AG08396 (cell line): ENCODE data around the gene TTI1.
A peak's percentile ranks its signal among the peaks of the same experiment; 100 is the strongest.

Experiments
- DNase-seq: peaks from one replicate; pipeline ENCODE4 v3.0.0; 2012; ENCODE audit warnings: low spot score, mixed read lengths

The TTI1 gene

DNA sequence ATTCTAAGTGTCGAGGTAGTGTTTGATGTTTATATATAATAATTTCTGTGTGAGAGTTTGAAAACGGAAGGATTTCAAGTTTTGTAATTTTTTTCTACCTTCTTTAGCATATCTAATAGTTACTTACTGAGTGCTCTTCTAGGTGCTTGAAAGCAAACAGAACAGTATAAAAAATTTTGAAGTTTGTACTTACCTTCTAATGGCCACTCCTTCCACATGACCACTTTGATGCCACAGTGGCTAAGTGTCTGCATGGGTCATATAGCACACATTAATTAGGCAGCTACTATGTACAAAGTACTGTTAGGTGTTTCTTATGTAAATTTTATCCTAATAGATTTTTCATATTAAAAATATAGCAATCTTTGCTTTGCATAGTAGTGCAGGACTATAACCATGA is 21.4 kb upstream of the TTI1 start:
- no peak for DNase-seq

DNA sequence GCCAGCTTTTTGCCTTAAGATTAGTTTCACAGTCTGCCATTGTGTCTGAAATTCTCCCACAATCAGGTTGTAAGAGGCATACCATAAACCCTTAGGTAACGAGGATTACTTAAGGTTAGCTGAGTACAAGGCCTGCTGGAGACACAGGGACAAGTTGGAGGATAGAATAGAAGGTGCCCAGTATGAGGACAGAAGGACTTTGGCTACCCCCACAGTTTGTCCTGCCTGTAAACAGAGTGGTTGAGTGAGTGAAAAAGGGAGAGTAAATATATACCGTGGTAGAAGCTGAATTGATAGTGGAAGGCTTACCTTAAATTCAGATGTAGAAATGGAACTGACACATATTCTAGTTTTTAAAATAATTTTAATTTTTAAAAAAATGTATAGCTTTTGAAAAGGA is 19.6 kb upstream of the TTI1 start:
- no peak for DNase-seq

DNA sequence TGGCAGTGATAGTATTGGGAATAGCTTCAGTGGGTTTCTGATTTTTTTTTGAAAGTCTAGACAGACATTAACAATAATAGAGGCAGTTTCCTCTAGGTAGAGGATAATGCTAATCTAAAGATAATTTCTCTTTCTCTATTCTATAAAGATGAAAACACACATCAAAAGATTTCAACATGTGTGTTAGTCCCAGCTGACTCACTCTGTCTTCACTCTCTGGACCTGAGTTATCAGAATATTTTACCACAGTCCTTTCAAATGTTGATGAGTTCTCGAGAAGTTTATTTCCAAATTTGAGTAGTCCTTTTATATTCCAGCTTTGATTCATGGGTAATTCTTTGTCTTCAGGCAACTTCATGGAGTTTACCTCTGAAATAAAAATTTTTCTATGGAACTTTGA is 17.4 kb upstream of the TTI1 start:
- no peak for DNase-seq

GRCh38 chr20:38049800-38050199 is 16.5 kb upstream of the TTI1 start:
- DNase-seq: peak; percentile 46

- no peak for DNase-seq
Measured at GRCh38 chr20:38046572-38046971, 13.3 kb upstream of the TTI1 start.

DNA sequence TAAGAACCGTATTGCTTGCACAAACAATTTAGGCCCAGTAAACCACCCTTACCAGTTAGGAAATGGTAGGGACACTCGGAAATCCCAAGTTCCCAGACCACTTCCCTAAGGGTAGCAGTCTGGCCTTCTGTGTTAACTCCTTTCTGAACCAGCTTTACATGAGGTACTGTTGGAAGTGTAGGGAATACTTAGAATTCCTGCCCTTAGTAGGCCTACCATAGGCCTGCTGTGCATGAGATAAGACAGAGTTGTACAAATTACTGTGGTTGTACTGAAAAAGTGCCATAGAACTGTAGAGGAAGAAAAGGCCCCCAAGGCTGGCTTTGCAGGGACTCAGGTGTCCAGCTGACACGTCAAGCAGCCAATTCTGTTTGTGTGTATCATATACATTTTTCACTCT is 11.4 kb upstream of the TTI1 start:
- no peak for DNase-seq

GRCh38 chr20:38043512-38044300 is 10.4 kb upstream of the TTI1 start:
- DNase-seq: peak; percentile 39

- no peak for DNase-seq
Measured at GRCh38 chr20:38040276-38040675, 7.0 kb upstream of the TTI1 start.

DNA sequence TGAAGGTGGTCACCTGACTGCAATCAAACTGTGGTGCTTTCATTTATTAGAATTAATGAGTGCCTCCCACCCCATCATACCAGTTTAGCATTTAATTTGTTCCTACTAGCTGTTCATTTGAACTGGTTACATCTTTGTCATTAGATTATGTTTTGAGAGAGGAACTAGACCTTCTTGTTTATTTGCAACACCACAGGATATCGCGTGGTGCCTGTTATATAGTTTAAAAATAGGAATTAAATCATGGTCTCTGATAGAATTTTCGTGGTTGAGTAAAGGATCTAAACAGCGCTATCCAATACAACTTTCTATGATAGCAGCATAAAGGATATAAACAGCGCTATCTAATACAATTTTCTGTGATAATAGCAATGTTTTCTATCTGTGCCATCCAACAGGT is 3.1 kb upstream of the TTI1 start:
- no peak for DNase-seq

DNA sequence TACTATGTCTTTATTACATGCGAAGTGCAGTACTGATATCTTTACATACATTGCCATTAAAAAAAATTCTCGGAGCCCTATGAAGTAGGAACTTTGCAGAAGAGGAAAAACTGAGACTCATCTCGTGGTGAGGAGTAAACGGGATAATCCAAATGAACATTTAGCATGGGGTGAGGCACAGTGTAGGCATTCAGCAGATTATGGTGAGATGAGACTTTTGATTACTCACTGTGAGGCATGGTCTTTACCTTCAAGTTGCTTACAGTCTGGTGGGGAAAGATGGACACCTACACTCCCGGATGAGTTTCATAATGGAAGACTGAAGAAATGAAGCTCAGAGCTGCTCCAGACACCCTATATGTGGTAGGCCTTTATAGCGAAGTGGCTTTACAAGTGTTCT is 1.7 kb upstream of the TTI1 start:
- DNase-seq: no peak

GRCh38 chr20:38034108-38034649 is 923 bp upstream of the TTI1 start:
- DNase-seq: peak; percentile 20

DNA sequence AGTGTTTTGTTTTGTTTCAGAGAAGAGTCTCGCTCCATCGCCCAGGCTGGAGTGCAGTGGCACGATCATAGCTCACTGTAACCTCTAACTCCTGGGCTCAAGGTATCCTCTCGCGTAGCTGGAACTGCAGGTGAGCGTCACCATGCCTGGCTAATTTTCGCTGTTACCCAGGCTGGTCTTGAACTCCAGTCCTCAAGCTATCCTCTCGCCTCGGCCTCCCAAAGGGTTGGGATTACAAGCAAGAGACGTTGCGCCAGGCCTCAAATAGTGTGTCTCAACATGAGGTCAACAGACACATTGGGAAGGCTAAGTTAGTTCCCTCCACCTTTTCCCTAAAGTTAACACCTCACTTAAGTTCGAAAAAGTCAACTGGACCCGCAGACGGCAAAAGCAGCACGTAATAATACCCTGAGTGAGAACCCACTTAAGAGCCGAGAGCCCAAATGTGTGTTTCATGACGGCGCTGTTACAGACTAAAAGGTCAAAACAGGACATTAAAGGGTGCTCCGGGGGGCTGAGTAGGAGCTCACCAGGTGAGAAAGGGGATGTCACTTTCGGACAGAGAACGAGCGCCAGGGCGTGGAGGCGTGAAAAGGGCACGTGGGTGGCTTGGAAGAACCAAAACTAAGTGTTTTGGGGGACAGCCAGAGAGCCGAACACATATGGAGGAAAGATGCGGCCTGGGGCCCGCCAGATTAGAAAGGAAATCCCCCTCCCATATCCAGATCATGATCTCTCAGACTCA is 499 bp downstream of the TTI1 start:
- DNase-seq: no peak

GRCh38 chr20:38031957-38032356 is 1.3 kb downstream of the TTI1 start:
- no peak for DNase-seq

DNA sequence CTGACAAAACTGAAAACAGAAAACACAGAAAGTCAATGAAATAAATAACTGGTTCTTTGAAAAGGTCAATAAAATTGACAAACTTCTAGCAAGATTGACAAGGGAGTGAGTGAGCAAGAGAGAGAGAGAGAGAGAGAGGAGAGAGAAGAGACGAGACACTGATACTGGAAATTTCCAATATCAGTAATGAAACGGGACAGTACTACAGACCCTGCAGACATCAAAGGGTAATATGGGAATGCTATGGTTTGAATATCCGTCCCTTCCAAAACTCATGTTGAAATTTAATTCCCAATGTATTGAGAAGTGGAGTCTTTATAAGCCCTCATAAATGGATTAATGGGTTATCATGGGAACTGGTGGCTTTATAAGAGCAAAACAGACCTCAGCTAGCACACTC is 3.8 kb downstream of the TTI1 start:
- DNase-seq: no peak

DNA sequence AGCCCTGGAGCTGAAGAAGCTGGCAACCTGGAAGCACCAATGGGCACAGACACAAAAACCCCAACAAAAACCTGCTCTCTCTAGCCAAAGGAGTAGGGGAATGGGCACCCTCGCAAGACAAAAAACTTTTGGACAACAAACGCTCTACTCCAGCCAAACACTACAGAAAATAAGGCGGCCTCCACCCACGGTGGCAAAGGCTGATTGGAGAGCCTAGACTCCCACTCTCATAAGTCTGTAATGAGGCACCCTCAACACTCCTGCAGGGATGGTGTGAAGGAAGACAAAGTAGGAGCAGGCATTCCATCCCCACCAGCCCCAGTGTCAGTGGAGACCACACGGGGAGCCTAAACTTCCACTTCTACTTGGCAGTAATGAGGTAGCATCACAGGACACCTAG is 8.8 kb downstream of the TTI1 start:
- DNase-seq: no peak

GRCh38 chr20:38023181-38024001 is 9.9 kb downstream of the TTI1 start:
- DNase-seq: peak; percentile 43

DNA sequence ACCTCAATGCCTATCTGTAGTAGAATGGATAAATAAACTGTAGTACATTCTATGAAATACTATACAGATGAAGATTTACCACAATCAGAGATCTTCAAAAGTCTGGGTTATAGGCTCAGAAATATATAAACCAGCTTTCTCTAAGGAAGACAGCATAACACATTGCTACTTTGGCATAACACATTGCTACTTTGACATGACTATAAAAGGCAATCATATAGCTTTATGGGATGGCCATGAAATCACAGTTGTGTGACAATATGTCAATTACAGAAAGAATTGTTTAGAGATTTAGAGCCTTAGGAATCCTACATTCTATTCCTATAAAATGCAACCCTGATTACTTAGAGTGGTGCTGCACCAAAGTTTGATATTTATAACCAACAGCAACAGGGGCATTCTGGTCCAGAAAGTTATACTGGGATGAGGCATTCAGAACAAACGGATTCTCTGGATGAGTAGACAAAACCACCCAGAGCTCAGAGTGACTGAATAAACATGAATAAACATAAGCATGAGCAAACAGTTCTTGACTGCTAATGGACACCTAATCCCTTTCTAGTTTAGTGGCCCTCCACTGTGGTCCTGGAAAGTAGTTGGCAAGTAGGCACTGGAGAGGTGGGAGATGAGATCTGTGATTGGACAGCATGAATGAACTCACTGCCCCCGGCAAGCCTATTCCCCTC is 12.0 kb downstream of the TTI1 start:
- DNase-seq: no peak

- DNase-seq: no peak
Measured at GRCh38 chr20:38018385-38018784, 14.9 kb downstream of the TTI1 start.

DNA sequence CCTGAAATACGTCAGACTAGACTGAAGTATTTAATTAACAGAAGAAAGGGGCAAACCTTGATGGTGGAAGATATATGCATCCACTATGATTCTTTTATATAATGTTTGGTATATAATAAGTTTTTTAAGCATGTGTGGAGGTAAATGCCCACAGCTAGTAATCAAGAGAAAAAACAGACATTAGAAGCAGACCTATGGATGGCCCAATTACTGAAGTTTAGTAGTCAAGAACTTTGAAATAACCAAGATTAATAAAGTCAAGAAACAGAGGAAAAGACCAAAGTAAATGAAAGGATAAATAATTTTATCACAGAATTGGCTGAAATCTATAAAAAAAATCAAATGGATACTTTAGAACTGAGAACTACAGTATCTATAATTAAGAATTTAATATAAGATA is 15.3 kb downstream of the TTI1 start:
- no peak for DNase-seq

DNA sequence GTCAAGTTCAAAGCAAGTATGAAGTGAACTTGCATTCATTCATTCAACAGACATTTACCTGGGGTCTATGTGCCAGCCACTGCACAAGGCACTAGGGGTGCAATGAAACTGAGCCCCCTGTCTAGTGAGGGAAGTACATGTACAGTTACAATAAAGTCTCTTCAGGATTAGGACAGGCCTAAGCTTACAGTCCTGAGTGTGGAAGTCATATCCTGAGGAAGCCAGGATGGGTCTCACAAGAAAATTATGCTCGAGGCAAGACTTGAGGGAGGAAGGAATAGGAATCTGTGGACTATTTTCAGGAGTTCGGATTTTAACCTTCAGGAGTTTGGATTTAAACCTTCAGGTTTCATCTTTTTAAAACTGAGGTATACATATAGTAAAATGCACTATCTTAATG is 19.4 kb downstream of the TTI1 start:
- DNase-seq: no peak

- DNase-seq: no peak
Measured at GRCh38 chr20:38012332-38012731, 20.9 kb downstream of the TTI1 start.

- no peak for DNase-seq
Measured at GRCh38 chr20:38011696-38012095, 21.6 kb downstream of the TTI1 start.
